Activated CD4-positive, alpha-beta T cell treated with anti-CD3 and anti-CD28 coated beads, Interleukin-2, amount 50 U/mL, for 48 hours (primary cell): Measurements from ENCODE around the gene STK10.

ENCODE experiments used
- DNase-seq, 2 experiments: peaks; one replicate each; pipeline ENCODE4 v3.0.0-alpha.2; 2020

The STK10 gene

DNA sequence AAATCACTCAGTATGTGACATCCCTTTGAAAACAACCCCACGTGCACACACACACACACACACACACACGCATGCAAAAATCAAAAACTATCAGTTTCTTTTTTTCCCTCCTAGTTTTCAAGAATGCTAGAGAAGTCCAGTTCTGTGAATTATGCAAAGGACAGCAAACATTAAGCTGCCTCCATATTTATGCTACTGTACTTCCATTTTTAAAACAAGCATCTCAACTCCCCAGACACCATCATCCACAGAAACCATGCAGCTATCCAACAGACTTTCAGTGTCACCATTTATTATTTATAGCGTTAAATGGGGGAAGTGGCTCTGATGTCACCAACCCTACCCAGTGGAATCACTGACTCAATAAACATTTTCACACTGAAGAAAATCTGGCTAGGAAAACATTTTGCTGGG lies 183.2 kb downstream of the STK10 start:
- peak; percentile 9 to 33 for DNase-seq

DNA sequence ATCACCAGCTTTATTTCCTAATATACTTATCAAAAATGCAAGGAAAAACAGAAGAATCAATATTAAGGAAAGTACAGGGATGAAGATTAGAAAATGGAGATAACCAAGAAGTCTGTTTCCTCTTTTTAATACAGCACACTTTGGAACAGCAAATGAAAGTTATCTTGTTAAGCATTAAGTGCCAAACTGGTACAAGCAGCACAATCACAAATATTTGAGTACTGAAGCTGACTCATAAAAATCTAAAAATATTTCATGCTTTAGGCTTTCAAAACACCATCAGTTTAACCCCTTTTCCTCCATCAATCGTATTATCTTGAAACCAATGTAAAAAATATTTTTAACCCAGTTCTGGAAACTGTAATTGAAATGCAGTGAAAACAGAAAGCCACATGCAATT lies 184.3 kb downstream of the STK10 start:
- DNase-seq, result no peak

DNA sequence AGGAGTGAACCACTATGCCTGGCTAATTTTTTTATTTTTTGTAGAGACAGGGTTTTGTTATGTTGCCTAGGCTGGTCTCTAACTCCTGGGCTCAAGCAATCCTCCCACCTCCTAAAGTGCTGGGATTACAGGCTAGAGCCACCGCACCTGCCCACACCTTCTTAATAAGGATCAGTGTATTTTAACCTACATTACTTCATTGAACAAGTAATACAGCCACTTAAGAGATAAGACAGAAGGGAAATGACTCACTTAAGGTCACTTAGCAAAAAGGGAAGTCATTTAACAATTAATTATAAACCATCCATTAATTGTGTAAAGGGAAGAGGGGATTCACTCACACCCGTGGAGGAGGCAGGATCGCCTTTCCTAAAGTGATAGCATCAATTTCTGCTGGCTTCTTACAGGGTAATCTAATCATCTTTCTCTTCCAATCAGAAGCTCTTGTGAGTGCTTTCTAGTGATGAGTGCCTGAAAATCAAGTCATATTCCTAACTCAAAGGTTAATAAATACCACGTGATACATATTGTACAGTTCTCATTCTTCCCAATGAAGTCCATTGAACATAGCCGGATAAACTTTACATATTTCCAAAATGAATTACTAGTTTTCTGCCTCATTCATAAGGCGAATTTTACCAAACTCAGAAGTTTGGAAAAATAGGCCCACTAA lies 185.0 kb downstream of the STK10 start:
- peak in 1 of 2 experiments; percentile 16 for DNase-seq

DNA sequence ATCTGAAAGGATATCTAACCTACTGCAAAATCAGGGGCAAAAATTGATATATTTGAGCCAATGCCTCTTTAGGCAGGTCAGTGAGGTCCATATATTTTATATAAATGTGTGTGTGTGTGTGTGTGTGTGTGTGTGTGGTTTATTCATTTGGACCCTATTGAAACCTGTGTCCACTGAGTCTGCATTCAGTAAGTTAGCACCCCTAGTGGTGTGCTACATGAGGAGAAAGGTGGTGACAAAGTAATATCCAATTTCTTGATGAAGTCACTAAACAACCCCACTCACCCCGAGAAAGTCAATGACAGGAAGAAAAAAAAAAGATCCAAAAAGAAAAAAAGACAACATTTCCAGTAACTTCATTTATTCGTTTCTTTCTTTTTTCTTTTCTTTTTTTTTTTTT lies 185.7 kb downstream of the STK10 start:
- no peak for DNase-seq

DNA sequence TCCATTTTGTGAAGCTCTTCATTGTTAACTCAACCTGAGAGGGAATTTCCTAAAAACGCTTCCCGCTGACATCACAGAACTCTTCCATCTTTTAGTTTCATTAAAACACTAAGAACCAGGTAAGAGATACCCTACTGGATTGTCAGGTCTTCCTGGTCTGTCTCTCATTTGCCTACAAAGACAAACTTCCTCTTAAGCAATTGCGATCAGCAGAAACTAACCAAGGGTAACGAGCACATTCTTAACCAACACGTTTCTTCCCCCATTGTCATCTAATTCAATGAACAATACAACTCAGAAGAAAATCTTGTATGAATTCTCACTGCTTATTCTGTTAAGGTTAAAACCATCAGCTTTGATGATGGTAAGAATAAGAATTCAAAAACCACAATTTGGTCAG lies 188.1 kb downstream of the STK10 start:
- DNase-seq, result no peak

DNA sequence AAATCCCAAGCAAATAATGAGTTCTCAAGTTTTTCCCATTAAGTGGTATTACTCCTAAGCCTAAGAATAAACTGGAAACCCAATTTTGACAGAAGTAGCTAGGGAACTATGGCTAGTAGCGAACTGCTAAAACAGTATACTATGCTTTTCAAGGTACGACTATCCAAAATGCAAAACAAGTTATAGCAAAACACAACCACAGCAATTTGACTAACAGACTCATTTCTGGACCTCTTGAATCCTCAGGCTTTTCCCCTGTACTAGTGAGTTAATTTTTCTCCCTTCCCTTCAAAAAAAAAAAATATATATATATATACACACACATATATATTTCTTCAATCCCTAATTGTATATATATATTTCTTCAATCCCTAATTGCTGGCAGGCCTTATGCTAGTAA lies 188.9 kb downstream of the STK10 start:
- no peak for DNase-seq

DNA sequence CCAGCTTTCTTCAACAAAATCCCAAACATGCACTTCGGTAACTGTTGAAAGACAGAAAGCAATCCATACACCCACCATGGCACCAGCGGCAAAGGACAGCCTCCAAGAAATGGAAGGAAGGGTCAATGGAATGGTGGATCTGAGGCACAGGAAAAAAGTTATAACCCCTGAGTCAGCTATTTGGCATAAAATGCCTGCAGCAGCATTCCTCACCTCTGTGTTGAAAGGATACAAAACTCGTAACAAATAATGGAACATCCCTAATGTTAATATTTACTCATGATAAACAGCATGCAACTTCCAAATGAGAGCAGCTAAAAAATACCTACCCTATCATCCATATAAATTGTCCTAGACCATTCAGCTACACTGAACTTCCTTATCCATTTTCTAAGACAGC lies 191.0 kb downstream of the STK10 start:
- no peak for DNase-seq

DNA sequence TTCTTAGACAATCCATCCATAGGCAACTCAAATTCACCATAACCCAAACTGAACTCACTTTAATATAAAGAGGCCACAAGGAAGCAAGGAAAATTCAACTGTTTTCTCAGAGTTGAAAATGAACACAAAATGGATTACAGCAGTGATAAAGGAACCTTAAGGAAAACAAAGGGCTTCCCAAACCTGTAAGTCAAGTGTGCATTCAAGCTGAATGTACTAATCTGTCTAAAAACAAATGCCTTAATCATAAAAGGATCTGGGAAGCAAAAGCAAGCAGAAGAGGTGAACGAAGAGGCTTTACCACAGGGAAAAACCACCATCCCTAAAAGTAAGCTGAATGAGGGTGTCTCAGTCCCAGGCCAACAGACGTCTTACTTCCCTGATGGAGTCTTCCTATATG lies 195.2 kb downstream of the STK10 start:
- DNase-seq, result no peak

DNA sequence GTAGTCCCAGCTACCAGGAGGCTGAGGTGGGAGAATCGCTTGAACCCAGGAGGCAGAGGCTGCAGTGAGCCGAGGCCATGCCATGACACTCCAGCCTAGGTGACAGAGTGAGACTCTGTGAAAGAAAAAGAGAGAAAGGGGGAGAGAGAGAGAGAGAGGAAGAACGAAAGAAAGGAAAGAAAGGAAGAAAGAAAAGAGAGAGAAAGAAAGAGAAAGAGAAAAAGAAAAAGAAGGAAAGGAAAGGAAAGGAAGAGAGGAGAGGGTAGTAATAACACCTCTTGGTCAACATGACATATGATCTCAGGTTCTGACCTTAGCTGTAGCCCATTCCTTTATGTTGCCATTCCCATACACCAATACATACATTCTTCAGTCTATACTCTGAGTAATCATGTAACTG lies 195.7 kb downstream of the STK10 start:
- DNase-seq, result no peak
